Hepatic stellate cell (primary cell): ENCODE data around the gene SMCO4.
"Not testable (repeated sequence)": the region's sequence is repeated elsewhere in the genome, so short reads cannot be mapped to it uniquely, and the experiment has no call there.

Experiments
- DNase-seq: peaks from one replicate; pipeline ENCODE4 v3.0.0; 2011; ENCODE audit warnings: low spot score

The SMCO4 gene

GRCh38 chr11:93543292-93543977 lies at the start of gene SMCO4:
SMCO4 (minus strand) TSS chr11:93543391; CDS start chr11:93479189, 64,202 bp downstream.
- peak; percentile 81 for DNase-seq

GRCh38 chr11:93591247-93591898 lies 48.2 kb upstream of the SMCO4 start:
- no peak for DNase-seq

GRCh38 chr11:93589347-93589746 lies 46.2 kb upstream of the SMCO4 start:
- DNase-seq: no peak

- no peak for DNase-seq
Measured at GRCh38 chr11:93587858-93588581, 44.8 kb upstream of the SMCO4 start.

GRCh38 chr11:93587425-93587824 lies 44.2 kb upstream of the SMCO4 start:
- not testable (repeated sequence) for DNase-seq

GRCh38 chr11:93585758-93586157 lies 42.6 kb upstream of the SMCO4 start:
- peak; percentile 58 for DNase-seq

- no peak for DNase-seq
Measured at GRCh38 chr11:93583490-93583889, 40.3 kb upstream of the SMCO4 start.

- no peak for DNase-seq
Measured at GRCh38 chr11:93579187-93579751, 36.1 kb upstream of the SMCO4 start.

- peak; percentile 22 for DNase-seq
Measured at GRCh38 chr11:93577286-93577685, 34.1 kb upstream of the SMCO4 start.

- not testable (repeated sequence) for DNase-seq
Measured at GRCh38 chr11:93576870-93577269, 33.7 kb upstream of the SMCO4 start.

- no peak for DNase-seq
Measured at GRCh38 chr11:93574638-93575220, 31.5 kb upstream of the SMCO4 start.

GRCh38 chr11:93573184-93573583 lies 30.0 kb upstream of the SMCO4 start:
- DNase-seq: no peak

- DNase-seq: no peak
Measured at GRCh38 chr11:93572621-93573020, 29.4 kb upstream of the SMCO4 start.

- no peak for DNase-seq
Measured at GRCh38 chr11:93572171-93572570, 29.0 kb upstream of the SMCO4 start.

- DNase-seq: no peak
Measured at GRCh38 chr11:93571612-93572011, 28.4 kb upstream of the SMCO4 start.

GRCh38 chr11:93570759-93571413 lies 27.7 kb upstream of the SMCO4 start:
- DNase-seq: peak; percentile 42

GRCh38 chr11:93569496-93569895 lies 26.3 kb upstream of the SMCO4 start:
- DNase-seq: no peak

- DNase-seq: no peak
Measured at GRCh38 chr11:93568726-93569125, 25.5 kb upstream of the SMCO4 start.

- DNase-seq: no peak
Measured at GRCh38 chr11:93567401-93567895, 24.3 kb upstream of the SMCO4 start.

- DNase-seq: no peak
Measured at GRCh38 chr11:93564895-93565294, 21.7 kb upstream of the SMCO4 start.

GRCh38 chr11:93563857-93564256 lies 20.7 kb upstream of the SMCO4 start:
- DNase-seq: no peak
